ENCODE results near the gene TRMT61A. TPM values are rescaled to one million over a fixed set of nuclear protein-coding genes. Genes with fewer than 3 reads are reported as not detected.
A peak's percentile ranks its signal among the peaks of the same experiment; 100 is the strongest.

Gene TRMT61A
- total RNA-seq, 2 donors from 2014 or later, result 19.6 to 40.4 TPM

- no peaks in the 10 kb centered on the region for H3K36me3 ChIP-seq
- no peak for DNase-seq (ENCODE audit: low spot score)
- no peaks in the 10 kb centered on the region for H3K27me3 ChIP-seq (replicated peaks; ENCODE audit: insufficient read depth)
- TF ChIP-seq CTCF (IDR thresholded peaks at IDR 0.05) (no peak), POLR2AphosphoS5 (IDR thresholded peaks at IDR 0.05) (no peak), POLR2A (IDR thresholded peaks at IDR 0.05) (no peak)
- H3K9me3 ChIP-seq, result no peaks in the 10 kb centered on the region
- peak overlapping the region; percentile 85 to 97 for H3K4me3 ChIP-seq
- intact Hi-C loops (cut with DNase I), result no loop called here
- peak overlapping the region; percentile 84 to 92 for H3K27ac ChIP-seq
- peaks cover 27% of the 10 kb centered on the region for H3K4me1 ChIP-seq (replicated peaks)
- WGBS, result 50% methylated on average over 42 of the region's 42 CpGs
Measured at GRCh38 chr14:103529383-103530365, 678 bp downstream of the TRMT61A start.

GRCh38 chr14:103530390-103530789 lies 1.4 kb downstream of the TRMT61A start:
- no peak overlapping the region for H3K4me3 ChIP-seq
- H3K36me3 ChIP-seq, result no peaks in the 10 kb centered on the region
- no peak for TF ChIP-seq POLR2AphosphoS5 (IDR thresholded peaks at IDR 0.05)
- H3K27me3 ChIP-seq (replicated peaks; ENCODE audit: insufficient read depth), result no peaks in the 10 kb centered on the region
- H3K4me1 ChIP-seq (replicated peaks), result peaks cover 20% of the 10 kb centered on the region
- H3K27ac ChIP-seq, result no peak overlapping the region
- WGBS, result 53% methylated on average over 7 of the region's 7 CpGs
- H3K9me3 ChIP-seq, result no peaks in the 10 kb centered on the region
- intact Hi-C loops (cut with DNase I), result no loop called here
- no peak for DNase-seq (ENCODE audit: low spot score)

GRCh38 chr14:103530831-103531230 lies 1.8 kb downstream of the TRMT61A start:
- Histone ChIP-seq H3K36me3 (no peaks in the 10 kb centered on the region), H3K27ac (no peak overlapping the region), H3K9me3 (no peaks in the 10 kb centered on the region), H3K27me3 (replicated peaks; ENCODE audit: insufficient read depth) (no peaks in the 10 kb centered on the region), H3K4me3 (no peak overlapping the region), H3K4me1 (replicated peaks) (peaks cover 18% of the 10 kb centered on the region)
- intact Hi-C loops (cut with DNase I), result no loop called here
- 90% methylated on average over 11 of the region's 11 CpGs for WGBS
- TF ChIP-seq POLR2AphosphoS5 (IDR thresholded peaks at IDR 0.05), result no peak
- no peak for TF ChIP-seq CTCF (IDR thresholded peaks at IDR 0.05)
- TF ChIP-seq POLR2A (IDR thresholded peaks at IDR 0.05), result no peak
- DNase-seq (ENCODE audit: low spot score), result no peak

- intact Hi-C loops (cut with DNase I), result no loop called here
- no peaks in the 10 kb centered on the region for H3K9me3 ChIP-seq
- no peak overlapping the region for H3K4me3 ChIP-seq
- no peak for DNase-seq (ENCODE audit: low spot score)
- WGBS, result 79% methylated on average over 15 of the region's 15 CpGs
- peaks cover 12% of the 10 kb centered on the region for H3K4me1 ChIP-seq (replicated peaks)
- peak overlapping the region in 1 of 2 donors; percentile 77 for H3K27ac ChIP-seq
- no peaks in the 10 kb centered on the region for H3K36me3 ChIP-seq
- no peak for TF ChIP-seq POLR2A (IDR thresholded peaks at IDR 0.05)
- no peaks in the 10 kb centered on the region for H3K27me3 ChIP-seq (replicated peaks; ENCODE audit: insufficient read depth)
Measured at GRCh38 chr14:103531421-103532215, 2.6 kb downstream of the TRMT61A start.

GRCh38 chr14:103532216-103533136 lies 3.5 kb downstream of the TRMT61A start:
- Histone ChIP-seq H3K4me3 (no peak overlapping the region), H3K9me3 (no peaks in the 10 kb centered on the region), H3K27ac (peak overlapping the region; percentile 59 to 77), H3K36me3 (no peaks in the 10 kb centered on the region), H3K27me3 (replicated peaks; ENCODE audit: insufficient read depth) (no peaks in the 10 kb centered on the region), H3K4me1 (replicated peaks) (peaks cover 12% of the 10 kb centered on the region)
- DNase-seq (ENCODE audit: low spot score), result no peak
- 88% methylated on average over 32 of the region's 32 CpGs for WGBS
- intact Hi-C loops (cut with DNase I), result no loop called here
- no peak for TF ChIP-seq POLR2A (IDR thresholded peaks at IDR 0.05)

Measured in prostate gland (tissue), 2 donors.